PC-3 (cell line): ENCODE measurements around the gene FBXO41.

Experiments used
- CTCF ChIP-seq: fragments of 300-600 bp; sonication (generic); conservative IDR thresholded peaks from 2 replicates; pipeline ENCODE4 v1.5.1; 2017; ENCODE audit warnings: antibody characterized with exemption, low read depth, mild to moderate bottlenecking, low read length
- EZH2 ChIP-seq: fragments of 300-600 bp; sonication (generic); IDR thresholded peaks from one replicate; pipeline ENCODE4 v1.6.1; 2017; ENCODE audit warnings: antibody characterized with exemption, mild to moderate bottlenecking, low read length; ENCODE audit not compliant: unreplicated experiment

GRCh38 chr2:73334045-73334444 lies 49.8 kb upstream of the FBXO41 start:
- TF ChIP-seq CTCF (no peak), EZH2 (no peak)
